NK-92 (cell line): ENCODE data around the gene TRIM50.
"Not testable (repeated sequence)": the region's sequence is repeated elsewhere in the genome, so short reads cannot be mapped to it uniquely, and the experiment has no call there.

Source experiments
- DNase-seq: peaks from one replicate; lab custom pipeline; 2025; ENCODE audit not compliant: unreplicated experiment; lab: John Stamatoyannopoulos, UW

TRIM50 gene

GRCh38 chr7:73350306-73351068 lies 22.6 kb upstream of the TRIM50 start:
- no peak for DNase-seq

- DNase-seq: no peak
Measured at GRCh38 chr7:73349763-73350162, 21.9 kb upstream of the TRIM50 start.

- no peak for DNase-seq
Measured at GRCh38 chr7:73345951-73346350, 18.1 kb upstream of the TRIM50 start.

GRCh38 chr7:73345538-73345937 lies 17.7 kb upstream of the TRIM50 start:
- DNase-seq: no peak

GRCh38 chr7:73343671-73344380 lies 15.9 kb upstream of the TRIM50 start:
- no peak for DNase-seq

GRCh38 chr7:73342645-73343044 lies 14.8 kb upstream of the TRIM50 start:
- no peak for DNase-seq

GRCh38 chr7:73341877-73342276 lies 14.0 kb upstream of the TRIM50 start:
- DNase-seq: no peak

GRCh38 chr7:73340514-73340913 lies 12.6 kb upstream of the TRIM50 start:
- DNase-seq: no peak

- DNase-seq: no peak
Measured at GRCh38 chr7:73338321-73338720, 10.4 kb upstream of the TRIM50 start.

GRCh38 chr7:73332447-73332846 lies 4.6 kb upstream of the TRIM50 start:
- no peak for DNase-seq

GRCh38 chr7:73330772-73331171 lies 2.9 kb upstream of the TRIM50 start:
- DNase-seq: no peak

- DNase-seq: no peak
Measured at GRCh38 chr7:73329861-73330581, 2.1 kb upstream of the TRIM50 start.

- DNase-seq: no peak
Measured at GRCh38 chr7:73328696-73329095, 814 bp upstream of the TRIM50 start.

GRCh38 chr7:73327449-73327848 lies 433 bp downstream of the TRIM50 start:
- not testable (repeated sequence) for DNase-seq

GRCh38 chr7:73325424-73325823 lies 2.5 kb downstream of the TRIM50 start:
- not testable (repeated sequence) for DNase-seq

GRCh38 chr7:73324081-73324845 lies 3.6 kb downstream of the TRIM50 start:
- DNase-seq: not testable (repeated sequence)

GRCh38 chr7:73323434-73324080 lies 4.3 kb downstream of the TRIM50 start:
- not testable (repeated sequence) for DNase-seq

- not testable (repeated sequence) for DNase-seq
Measured at GRCh38 chr7:73320009-73320408, 7.9 kb downstream of the TRIM50 start.

GRCh38 chr7:73319541-73319940 lies 8.3 kb downstream of the TRIM50 start:
- DNase-seq: not testable (repeated sequence)

GRCh38 chr7:73318656-73319204 lies 9.2 kb downstream of the TRIM50 start:
- not testable (repeated sequence) for DNase-seq
